GM10248 (cell line): ENCODE measurements around the gene KHK.

Experiments
- CTCF ChIA-PET: fragments of 300-600 bp; sonication (Branson Sonifier 250); formaldehyde crosslinking; extraction: SDS; loops from one replicate; lab custom pipeline; 2021; ENCODE audit warnings: antibody characterized with exemption; lab: Yijun Ruan, JAX
- POLR2A ChIA-PET: fragments of 350-650 bp; sonication (Branson Sonifier 250); formaldehyde crosslinking; extraction: SDS; loops from one replicate; lab custom pipeline; 2020; ENCODE audit warnings: antibody characterized with exemption; lab: Yijun Ruan, JAX
- DNase-seq: peaks from one replicate; pipeline ENCODE4 v3.0.0; 2012; ENCODE audit errors: extremely low spot score
- CTCF ChIP-seq: IDR thresholded peaks from 2 replicates; pipeline ENCODE4 v1.5.1; 2012; ENCODE audit warnings: mild to moderate bottlenecking, low read depth; ENCODE audit errors: extremely low read depth, missing control alignments, control extremely low read depth

KHK gene

GRCh38 chr2:27148801-27149439 is 62.3 kb downstream of the KHK start, which contains the start of gene TCF23:
Gene TCF23, plus strand, starts transcription at chr2:27149004. Its CDS starts 130 bp downstream, at chr2:27149134.
- no peak for TF ChIP-seq CTCF
- DNase-seq = no peak
- POLR2A ChIA-PET = interaction anchor here (0.6 kb wide), 1 partner anchor 465 kb away, joined by 3 read pairs; no protein-coding TSS in a partner anchor
- CTCF ChIA-PET = interaction anchor here (1.3 to 7.1 kb wide), 2 partner anchors 14 to 21 kb away, joined by 3 to 30 read pairs; partner anchors contain the start of gene PREB

- ChIA-PET CTCF (interaction anchor here (1.3 to 7.1 kb wide), 3 partner anchors 15 to 130 kb away, joined by 3 to 30 read pairs (median 7); partner anchors contain the start of gene PREB), POLR2A (interaction anchor here (0.6 kb wide), 1 partner anchor 464 kb away, joined by 3 read pairs; no protein-coding TSS in a partner anchor)
- TF ChIP-seq CTCF = no peak
- no peak for DNase-seq
Measured at GRCh38 chr2:27149570-27150405, 63.2 kb downstream of the KHK start.
